ENCODE data around the gene GTF3A. TPM values are rescaled to one million over a fixed set of nuclear protein-coding genes. Genes with fewer than 3 reads are reported as not detected.
A peak's percentile ranks its signal among the peaks of the same experiment; 100 is the strongest.

Gene GTF3A
- total and polyA plus RNA-seq, 9 of the 15 experiments (the other 6 are each of a cell fraction or from before 2014, with no cell fraction given): 47.5 to 303 (median 174) TPM

DNA sequence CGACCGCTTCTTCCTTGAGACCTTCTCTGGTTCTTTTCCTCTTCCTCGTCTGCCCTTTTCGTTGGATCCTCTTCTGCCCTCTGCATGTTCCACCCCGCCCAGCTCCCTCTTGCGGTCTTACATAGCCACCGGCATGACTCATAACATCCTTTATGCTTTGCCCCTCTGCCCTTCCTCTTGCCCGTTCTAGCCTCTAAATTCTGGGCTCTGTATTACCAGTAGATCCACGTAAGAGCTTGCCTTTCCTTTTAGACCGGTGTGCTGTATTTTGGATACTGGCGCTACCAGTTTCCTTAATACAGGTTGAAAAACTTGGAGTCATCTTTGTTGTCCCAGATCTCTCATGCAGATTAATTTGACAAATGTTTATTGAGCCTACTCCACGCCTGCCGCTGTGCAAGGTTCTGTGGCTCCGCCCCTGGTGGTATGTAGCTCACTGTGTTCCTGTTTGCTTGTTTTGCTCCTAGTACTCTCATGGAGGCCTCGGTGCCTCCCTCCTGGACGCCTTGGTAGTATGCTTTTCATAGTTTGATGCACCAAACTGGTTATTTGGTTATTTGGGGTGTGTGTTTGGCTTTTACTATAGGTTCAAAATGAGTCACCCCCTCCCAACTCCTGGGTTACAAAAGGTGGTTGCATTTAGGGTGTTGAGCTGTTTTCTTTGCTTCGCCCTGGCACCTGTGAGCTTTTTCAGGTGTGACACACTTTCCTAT is 1.7 kb downstream of the GTF3A start (continued):
- TF ChIP-seq KDM1A (IDR thresholded peaks at IDR 0.05): 0 out of 4 replicates have a peak, but pooled peaks of 1 of the 2 experiments have one; percentile 29
- 0 out of 4 replicates have a peak, but pooled peaks of 1 of the 2 experiments have one; percentile 26 for TF ChIP-seq RCOR1 (IDR thresholded peaks at IDR 0.05; ENCODE audit: borderline replicate concordance in 1 of 2, low read depth in 2 of 2, low read length in 2 of 2)
- TF ChIP-seq HDAC3 (IDR thresholded peaks at IDR 0.05; ENCODE audit: borderline replicate concordance, partially characterized antibody): no peak
- no peak for TF ChIP-seq DDX20 (tag; IDR thresholded peaks at IDR 0.05; ENCODE audit: low read depth)
- peak; percentile 63 for TF ChIP-seq ATF7 (IDR thresholded peaks at IDR 0.05)
- no peak for TF ChIP-seq POLR3A (IDR thresholded peaks at IDR 0.05; ENCODE audit: borderline replicate concordance, extremely low read depth, insufficient read depth, insufficient read length)
- TF ChIP-seq, protein P1, sequence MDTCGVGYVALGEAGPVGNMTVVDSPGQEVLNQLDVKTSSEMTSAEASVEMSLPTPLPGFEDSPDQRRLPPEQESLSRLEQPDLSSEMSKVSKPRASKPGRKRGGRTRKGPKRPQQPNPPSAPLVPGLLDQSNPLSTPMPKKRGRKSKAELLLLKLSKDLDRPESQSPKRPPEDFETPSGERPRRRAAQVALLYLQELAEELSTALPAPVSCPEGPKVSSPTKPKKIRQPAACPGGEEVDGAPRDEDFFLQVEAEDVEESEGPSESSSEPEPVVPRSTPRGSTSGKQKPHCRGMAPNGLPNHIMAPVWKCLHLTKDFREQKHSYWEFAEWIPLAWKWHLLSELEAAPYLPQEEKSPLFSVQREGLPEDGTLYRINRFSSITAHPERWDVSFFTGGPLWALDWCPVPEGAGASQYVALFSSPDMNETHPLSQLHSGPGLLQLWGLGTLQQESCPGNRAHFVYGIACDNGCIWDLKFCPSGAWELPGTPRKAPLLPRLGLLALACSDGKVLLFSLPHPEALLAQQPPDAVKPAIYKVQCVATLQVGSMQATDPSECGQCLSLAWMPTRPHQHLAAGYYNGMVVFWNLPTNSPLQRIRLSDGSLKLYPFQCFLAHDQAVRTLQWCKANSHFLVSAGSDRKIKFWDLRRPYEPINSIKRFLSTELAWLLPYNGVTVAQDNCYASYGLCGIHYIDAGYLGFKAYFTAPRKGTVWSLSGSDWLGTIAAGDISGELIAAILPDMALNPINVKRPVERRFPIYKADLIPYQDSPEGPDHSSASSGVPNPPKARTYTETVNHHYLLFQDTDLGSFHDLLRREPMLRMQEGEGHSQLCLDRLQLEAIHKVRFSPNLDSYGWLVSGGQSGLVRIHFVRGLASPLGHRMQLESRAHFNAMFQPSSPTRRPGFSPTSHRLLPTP (IDR thresholded peaks at IDR 0.05; ENCODE audit: borderline replicate concordance, extremely low read depth, insufficient read length): no peak
- no peak for TF ChIP-seq TCF3 (CRISPR knock-in tag; IDR thresholded peaks at IDR 0.05)
- TF ChIP-seq SMARCA4 (IDR thresholded peaks at IDR 0.05): peak; percentile 88
- TF ChIP-seq HSF4 (CRISPR knock-in tag; IDR thresholded peaks at IDR 0.05; ENCODE audit: borderline replicate concordance): no peak
- TF ChIP-seq CSDE1 (IDR thresholded peaks at IDR 0.05): no peak
- peak; percentile 93 for TF ChIP-seq DPF2 (IDR thresholded peaks at IDR 0.05)
- peak; percentile 38; the same call in 1 of the 2 replicates for TF ChIP-seq ZNF316 (IDR thresholded peaks at IDR 0.05)
- TF ChIP-seq, protein P2, sequence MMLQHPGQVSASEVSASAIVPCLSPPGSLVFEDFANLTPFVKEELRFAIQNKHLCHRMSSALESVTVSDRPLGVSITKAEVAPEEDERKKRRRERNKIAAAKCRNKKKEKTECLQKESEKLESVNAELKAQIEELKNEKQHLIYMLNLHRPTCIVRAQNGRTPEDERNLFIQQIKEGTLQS (IDR thresholded peaks at IDR 0.05): peak; percentile 95
- TF ChIP-seq, protein P2 (CRISPR knock-in tag; conservative IDR thresholded peaks at IDR 0.05): 0 out of 2 replicates have a peak, but pooled peaks have one; percentile 62
- TF ChIP-seq, protein P3, sequence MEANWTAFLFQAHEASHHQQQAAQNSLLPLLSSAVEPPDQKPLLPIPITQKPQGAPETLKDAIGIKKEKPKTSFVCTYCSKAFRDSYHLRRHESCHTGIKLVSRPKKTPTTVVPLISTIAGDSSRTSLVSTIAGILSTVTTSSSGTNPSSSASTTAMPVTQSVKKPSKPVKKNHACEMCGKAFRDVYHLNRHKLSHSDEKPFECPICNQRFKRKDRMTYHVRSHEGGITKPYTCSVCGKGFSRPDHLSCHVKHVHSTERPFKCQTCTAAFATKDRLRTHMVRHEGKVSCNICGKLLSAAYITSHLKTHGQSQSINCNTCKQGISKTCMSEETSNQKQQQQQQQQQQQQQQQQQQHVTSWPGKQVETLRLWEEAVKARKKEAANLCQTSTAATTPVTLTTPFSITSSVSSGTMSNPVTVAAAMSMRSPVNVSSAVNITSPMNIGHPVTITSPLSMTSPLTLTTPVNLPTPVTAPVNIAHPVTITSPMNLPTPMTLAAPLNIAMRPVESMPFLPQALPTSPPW (CRISPR knock-in tag; IDR thresholded peaks at IDR 0.05): 0 out of 2 replicates have a peak, but pooled peaks have one; percentile 18
- no peak for TF ChIP-seq GATAD2B (IDR thresholded peaks at IDR 0.05; ENCODE audit: borderline replicate concordance)
- TF ChIP-seq ZNF224 (CRISPR knock-in tag; IDR thresholded peaks at IDR 0.05): no peak
- TF ChIP-seq, protein P4, sequence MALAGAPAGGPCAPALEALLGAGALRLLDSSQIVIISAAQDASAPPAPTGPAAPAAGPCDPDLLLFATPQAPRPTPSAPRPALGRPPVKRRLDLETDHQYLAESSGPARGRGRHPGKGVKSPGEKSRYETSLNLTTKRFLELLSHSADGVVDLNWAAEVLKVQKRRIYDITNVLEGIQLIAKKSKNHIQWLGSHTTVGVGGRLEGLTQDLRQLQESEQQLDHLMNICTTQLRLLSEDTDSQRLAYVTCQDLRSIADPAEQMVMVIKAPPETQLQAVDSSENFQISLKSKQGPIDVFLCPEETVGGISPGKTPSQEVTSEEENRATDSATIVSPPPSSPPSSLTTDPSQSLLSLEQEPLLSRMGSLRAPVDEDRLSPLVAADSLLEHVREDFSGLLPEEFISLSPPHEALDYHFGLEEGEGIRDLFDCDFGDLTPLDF (CRISPR knock-in tag; IDR thresholded peaks at IDR 0.05): no peak
- TF ChIP-seq MXI1 (IDR thresholded peaks at IDR 0.05; ENCODE audit: low read depth, low read length): no peak
- no peak for TF ChIP-seq HMGN3 (IDR thresholded peaks at IDR 0.05; ENCODE audit: borderline replicate concordance, extremely low read depth, insufficient read length, low read depth, low read length)

Measured in K562 (cell line).